ENCODE measurements around the gene VOPP1.

VOPP1 gene

GRCh38 chr7:55553024-55553345 lies 19.3 kb downstream of the VOPP1 start:
- no peak for DNase-seq

- peak; percentile 53 for DNase-seq
Observed at GRCh38 chr7:55552320-55553023, 19.8 kb downstream of the VOPP1 start.

GRCh38 chr7:55550841-55551537 lies 21.3 kb downstream of the VOPP1 start:
- no peak for DNase-seq

GRCh38 chr7:55550010-55550663 lies 22.2 kb downstream of the VOPP1 start:
- no peak for DNase-seq

- DNase-seq: no peak
Observed at GRCh38 chr7:55549457-55549856, 22.8 kb downstream of the VOPP1 start.

- DNase-seq: no peak
Observed at GRCh38 chr7:55548295-55548731, 24.0 kb downstream of the VOPP1 start.

GRCh38 chr7:55546814-55547213 lies 25.5 kb downstream of the VOPP1 start:
- DNase-seq: peak; percentile 94

GRCh38 chr7:55545496-55545895 lies 26.8 kb downstream of the VOPP1 start:
- DNase-seq: no peak

- DNase-seq: no peak
Observed at GRCh38 chr7:55540226-55540858, 32.0 kb downstream of the VOPP1 start.

- no peak for DNase-seq
Observed at GRCh38 chr7:55539380-55539779, 32.9 kb downstream of the VOPP1 start.

GRCh38 chr7:55538538-55538937 lies 33.8 kb downstream of the VOPP1 start:
- DNase-seq: no peak

- no peak for DNase-seq
Observed at GRCh38 chr7:55537458-55537990, 34.8 kb downstream of the VOPP1 start.

- DNase-seq: no peak
Observed at GRCh38 chr7:55536619-55537457, 35.5 kb downstream of the VOPP1 start.

GRCh38 chr7:55535617-55536016 lies 36.7 kb downstream of the VOPP1 start:
- DNase-seq: no peak

GRCh38 chr7:55534916-55535590 lies 37.2 kb downstream of the VOPP1 start:
- no peak for DNase-seq

- DNase-seq: peak; percentile 67
Observed at GRCh38 chr7:55534262-55534915, 37.9 kb downstream of the VOPP1 start.

- DNase-seq: no peak
Observed at GRCh38 chr7:55533729-55534080, 38.6 kb downstream of the VOPP1 start.

- peak; percentile 90 for DNase-seq
Observed at GRCh38 chr7:55533050-55533728, 39.1 kb downstream of the VOPP1 start.

GRCh38 chr7:55532150-55532917 lies 40.0 kb downstream of the VOPP1 start:
- DNase-seq: no peak

- no peak for DNase-seq
Observed at GRCh38 chr7:55531536-55531935, 40.8 kb downstream of the VOPP1 start.
